Smooth muscle cell (in vitro differentiated cells): Measurements from ENCODE around the gene DOCK1. TPM values are rescaled to one million over a fixed set of nuclear protein-coding genes. Genes with fewer than 3 reads are reported as not detected.

ENCODE experiments used
- DNase-seq: peaks from one replicate; lab custom pipeline; 2025; ENCODE audit not compliant: unreplicated experiment; lab: John Stamatoyannopoulos, UW
- H2AFZ ChIP-seq: fragments of 200-600 bp; sonication (generic); 2 replicates; pipeline ENCODE4 v1.6.0; 2016; ENCODE audit warnings: antibody characterized with exemption, low read depth, mild to moderate bottlenecking
- H3F3A ChIP-seq: fragments of 200-600 bp; sonication (generic); 2 replicates; pipeline ENCODE4 v1.6.0; 2017; ENCODE audit warnings: antibody characterized with exemption, low read depth
- H3K27ac ChIP-seq: fragments of 200-600 bp; sonication (generic); 2 replicates; pipeline ENCODE4 v1.5.1; 2016; ENCODE audit warnings: low read depth, mild to moderate bottlenecking
- H3K27me3 ChIP-seq: fragments of 200-600 bp; sonication (generic); 2 replicates; pipeline ENCODE4 v1.6.1; 2016; ENCODE audit warnings: low read depth, mild to moderate bottlenecking
- H3K36me3 ChIP-seq: fragments of 200-600 bp; sonication (generic); 2 replicates; pipeline ENCODE4 v1.5.1; 2016; ENCODE audit warnings: low read depth
- H3K4me1 ChIP-seq: fragments of 200-600 bp; sonication (generic); 2 replicates; pipeline ENCODE4 v1.5.1; 2016; ENCODE audit warnings: low read depth
- H3K4me2 ChIP-seq: fragments of 200-600 bp; sonication (generic); 2 replicates; pipeline ENCODE4 v1.6.0; 2016; ENCODE audit warnings: mild to moderate bottlenecking
- H3K4me3 ChIP-seq: fragments of 200-600 bp; sonication (generic); 2 replicates; pipeline ENCODE4 v1.5.1; 2016; ENCODE audit warnings: mild to moderate bottlenecking
- H3K79me2 ChIP-seq: fragments of 200-600 bp; sonication (generic); 2 replicates; pipeline ENCODE4 v1.6.0; 2016; ENCODE audit warnings: low read depth, mild to moderate bottlenecking
- H3K9ac ChIP-seq: fragments of 200-600 bp; sonication (generic); 2 replicates; pipeline ENCODE4 v1.6.0; 2016; ENCODE audit warnings: low read depth
- H3K9me3 ChIP-seq: fragments of 200-600 bp; sonication (generic); replicated peaks from 2 replicates; pipeline ENCODE4 v1.5.1; 2016; ENCODE audit warnings: low read depth
- H4K20me1 ChIP-seq: fragments of 200-600 bp; sonication (generic); 2 replicates; pipeline ENCODE4 v1.6.0; 2016; ENCODE audit warnings: low read depth
- CTCF ChIP-seq: fragments of 200-600 bp; sonication (generic); IDR thresholded peaks from 2 replicates; pipeline ENCODE4 v1.5.1; 2017; ENCODE audit warnings: borderline replicate concordance, mild to moderate bottlenecking, antibody characterized with exemption; ENCODE audit not compliant: insufficient read depth, poor library complexity, severe bottlenecking
- WGBS: methylation state at CpG from one replicate; pipeline ENCODE4 v1.1.7; 2016; ENCODE audit warnings: low lambda C conversion rate; 5-methylcytosine and 5-hydroxymethylcytosine counted together
- polyA plus RNA-seq: library from polyadenylated mRNA; unstranded; fragments of >200 nt; fragmentation: Nextera tagmentation; extraction: Ambion mirVana; gene quantifications from 2 replicates; pipeline ENCODE4 v1.2.1, GENCODE V29; 2016
- total RNA-seq: library from RNA; depleted of rRNA; stranded (reverse); fragments of >200 nt; gene quantifications from 2 replicates; pipeline ENCODE4 v1.2.3, GENCODE V29; 2014

DOCK1 gene
- total and polyA plus RNA-seq, 2 experiments from 2014 or later = 18.4 to 37.1 TPM

DNA sequence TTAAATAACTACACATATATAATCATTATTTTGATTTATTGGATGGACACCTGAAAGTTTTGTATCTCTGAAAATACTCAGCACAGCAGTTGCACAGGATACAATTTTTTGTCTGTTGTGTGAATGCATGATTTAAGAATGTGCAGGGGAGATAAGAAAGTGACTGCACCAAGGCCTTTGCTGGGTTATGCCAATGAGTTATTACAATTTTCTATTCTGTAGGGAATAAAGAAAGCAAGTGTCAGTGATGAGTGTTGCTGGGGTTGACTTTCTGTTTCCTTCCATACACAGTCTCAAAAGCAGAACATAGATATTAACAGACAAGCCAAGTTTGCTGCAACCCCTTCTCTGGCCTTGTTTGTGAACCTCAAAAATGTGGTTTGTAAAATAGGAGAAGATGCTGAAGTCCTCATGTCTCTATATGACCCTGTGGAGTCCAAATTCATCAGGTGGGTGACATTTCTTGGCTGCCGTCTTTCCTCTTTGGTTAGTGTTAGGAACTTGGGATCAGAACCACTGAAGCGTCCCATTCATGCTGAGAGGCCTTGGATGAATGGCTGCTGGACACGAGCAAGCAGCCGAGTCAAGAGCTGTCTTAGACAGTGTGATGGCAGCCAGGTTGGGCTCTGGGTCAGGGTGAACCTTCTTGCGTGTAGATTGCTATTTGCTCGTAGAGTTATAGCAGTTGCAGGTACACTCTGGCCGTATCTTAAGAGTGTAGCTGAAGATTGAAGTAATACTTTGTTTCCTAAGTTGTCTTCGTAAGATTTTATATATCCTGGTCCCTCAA, 92.8 kb downstream of the DOCK1 start:
- no peak for DNase-seq
- H3K79me2 ChIP-seq = no peaks in the 10 kb centered on the region
- no peak for TF ChIP-seq CTCF
- H2AFZ ChIP-seq = no peak overlapping the region
- no peaks in the 10 kb centered on the region for H4K20me1 ChIP-seq
- no peaks in the 10 kb centered on the region for H3K4me1 ChIP-seq
- H3K9me3 ChIP-seq = no peaks in the 10 kb centered on the region
- no peak overlapping the region for H3K27ac ChIP-seq
- peaks cover 10% of the 10 kb centered on the region for H3K36me3 ChIP-seq
- 97% methylated on average over 8 of the region's 8 CpGs for WGBS
- no peak overlapping the region for H3K4me2 ChIP-seq
- H3F3A ChIP-seq = no peaks in the 10 kb centered on the region
- no peak overlapping the region for H3K4me3 ChIP-seq
- H3K27me3 ChIP-seq = no peaks in the 10 kb centered on the region
- H3K9ac ChIP-seq = no peak overlapping the region

DNA sequence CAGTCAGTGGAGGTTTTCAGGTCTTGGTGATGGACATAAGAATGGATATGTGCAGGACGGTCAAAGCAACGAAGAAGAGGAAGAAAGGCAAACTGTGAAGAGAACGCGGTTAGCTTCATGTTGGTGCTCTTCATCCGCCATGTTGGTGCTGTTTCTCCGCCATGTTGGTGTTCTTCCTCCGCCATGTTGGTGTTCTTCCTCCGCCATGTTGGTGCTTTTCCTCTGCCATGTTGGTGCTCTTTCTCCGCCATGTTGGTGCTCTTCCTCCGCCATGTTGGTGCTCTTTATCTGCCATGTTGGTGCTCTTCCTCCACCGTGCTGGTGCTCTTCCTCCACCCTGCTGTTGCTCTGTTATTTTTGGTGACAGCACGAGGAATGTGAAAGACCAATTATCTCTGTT, 95.4 kb downstream of the DOCK1 start:
- DNase-seq = no peak
- Histone ChIP-seq H3F3A (no peaks in the 10 kb centered on the region), H3K36me3 (peaks cover 10% of the 10 kb centered on the region), H3K27ac (no peak overlapping the region), H3K79me2 (no peaks in the 10 kb centered on the region), H2AFZ (no peak overlapping the region), H4K20me1 (no peaks in the 10 kb centered on the region), H3K9ac (no peak overlapping the region), H3K4me1 (no peaks in the 10 kb centered on the region), H3K4me2 (no peak overlapping the region), H3K27me3 (no peaks in the 10 kb centered on the region), H3K4me3 (no peak overlapping the region), H3K9me3 (no peaks in the 10 kb centered on the region)
- no peak for TF ChIP-seq CTCF
- 94% methylated on average over 12 of the region's 12 CpGs for WGBS

- WGBS = 98% methylated on average over 9 of the region's 9 CpGs
- TF ChIP-seq CTCF = no peak
These were observed 97.9 kb downstream of the DOCK1 start for GRCh38 chr10:127003032-127003685.

More at GRCh38 chr10:127003032-127003685, 97.9 kb downstream of the DOCK1 start:
- Histone ChIP-seq H3K9me3 (no peaks in the 10 kb centered on the region), H3K4me2 (no peak overlapping the region), H3K27ac (no peak overlapping the region), H3F3A (no peaks in the 10 kb centered on the region), H2AFZ (no peak overlapping the region), H3K4me3 (no peak overlapping the region), H3K4me1 (no peaks in the 10 kb centered on the region), H3K36me3 (peaks cover 10% of the 10 kb centered on the region), H3K27me3 (no peaks in the 10 kb centered on the region), H3K9ac (no peak overlapping the region), H3K79me2 (no peaks in the 10 kb centered on the region), H4K20me1 (peaks cover 7% of the 10 kb centered on the region)
- no peak for DNase-seq
